ENCODE data around the gene FLAD1. TPM values are rescaled to one million over a fixed set of nuclear protein-coding genes. Genes with fewer than 3 reads are reported as not detected.

Gene FLAD1
- total RNA-seq, 1 experiment from 2014 or later: 88.3 TPM

GRCh38 chr1:155022927-155023236 is 39.7 kb downstream of the FLAD1 start:
- no peak for TF ChIP-seq ZNF138 (CRISPR knock-in tag; conservative IDR thresholded peaks at IDR 0.05)
- TF ChIP-seq ERG (CRISPR knock-in tag; IDR thresholded peaks at IDR 0.05): no peak
- TF ChIP-seq STAT6 (CRISPR knock-in tag; conservative IDR thresholded peaks at IDR 0.05; ENCODE audit: low read depth): no peak
- TF ChIP-seq GRHL2 (CRISPR knock-in tag; IDR thresholded peaks at IDR 0.05; ENCODE audit: insufficient replicate concordance, severe bottlenecking): no peak
- TF ChIP-seq, protein P1, sequence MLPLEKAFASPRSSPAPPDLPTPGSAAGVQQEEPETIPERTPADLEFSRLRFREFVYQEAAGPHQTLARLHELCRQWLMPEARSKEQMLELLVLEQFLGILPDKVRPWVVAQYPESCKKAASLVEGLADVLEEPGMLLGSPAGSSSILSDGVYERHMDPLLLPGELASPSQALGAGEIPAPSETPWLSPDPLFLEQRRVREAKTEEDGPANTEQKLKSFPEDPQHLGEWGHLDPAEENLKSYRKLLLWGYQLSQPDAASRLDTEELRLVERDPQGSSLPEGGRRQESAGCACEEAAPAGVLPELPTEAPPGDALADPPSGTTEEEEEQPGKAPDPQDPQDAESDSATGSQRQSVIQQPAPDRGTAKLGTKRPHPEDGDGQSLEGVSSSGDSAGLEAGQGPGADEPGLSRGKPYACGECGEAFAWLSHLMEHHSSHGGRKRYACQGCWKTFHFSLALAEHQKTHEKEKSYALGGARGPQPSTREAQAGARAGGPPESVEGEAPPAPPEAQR (CRISPR knock-in tag; IDR thresholded peaks at IDR 0.05): no peak
- TF ChIP-seq MAX (CRISPR knock-in tag; IDR thresholded peaks at IDR 0.05): no peak
- TF ChIP-seq, protein P2, sequence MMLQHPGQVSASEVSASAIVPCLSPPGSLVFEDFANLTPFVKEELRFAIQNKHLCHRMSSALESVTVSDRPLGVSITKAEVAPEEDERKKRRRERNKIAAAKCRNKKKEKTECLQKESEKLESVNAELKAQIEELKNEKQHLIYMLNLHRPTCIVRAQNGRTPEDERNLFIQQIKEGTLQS (CRISPR knock-in tag; conservative IDR thresholded peaks at IDR 0.05): no peak
- no peak for TF ChIP-seq MYBL2 (CRISPR knock-in tag; IDR thresholded peaks at IDR 0.05)
- TF ChIP-seq SP1 (CRISPR knock-in tag; conservative IDR thresholded peaks at IDR 0.05): no peak
- TF ChIP-seq FOXJ3 (CRISPR knock-in tag; IDR thresholded peaks at IDR 0.05; ENCODE audit: borderline replicate concordance): no peak
- TF ChIP-seq ATF1 (CRISPR knock-in tag; IDR thresholded peaks at IDR 0.05): no peak
- TF ChIP-seq, protein P3, sequence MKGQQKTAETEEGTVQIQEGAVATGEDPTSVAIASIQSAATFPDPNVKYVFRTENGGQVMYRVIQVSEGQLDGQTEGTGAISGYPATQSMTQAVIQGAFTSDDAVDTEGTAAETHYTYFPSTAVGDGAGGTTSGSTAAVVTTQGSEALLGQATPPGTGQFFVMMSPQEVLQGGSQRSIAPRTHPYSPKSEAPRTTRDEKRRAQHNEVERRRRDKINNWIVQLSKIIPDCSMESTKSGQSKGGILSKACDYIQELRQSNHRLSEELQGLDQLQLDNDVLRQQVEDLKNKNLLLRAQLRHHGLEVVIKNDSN (CRISPR knock-in tag; IDR thresholded peaks at IDR 0.05): no peak
- TF ChIP-seq, protein P4, sequence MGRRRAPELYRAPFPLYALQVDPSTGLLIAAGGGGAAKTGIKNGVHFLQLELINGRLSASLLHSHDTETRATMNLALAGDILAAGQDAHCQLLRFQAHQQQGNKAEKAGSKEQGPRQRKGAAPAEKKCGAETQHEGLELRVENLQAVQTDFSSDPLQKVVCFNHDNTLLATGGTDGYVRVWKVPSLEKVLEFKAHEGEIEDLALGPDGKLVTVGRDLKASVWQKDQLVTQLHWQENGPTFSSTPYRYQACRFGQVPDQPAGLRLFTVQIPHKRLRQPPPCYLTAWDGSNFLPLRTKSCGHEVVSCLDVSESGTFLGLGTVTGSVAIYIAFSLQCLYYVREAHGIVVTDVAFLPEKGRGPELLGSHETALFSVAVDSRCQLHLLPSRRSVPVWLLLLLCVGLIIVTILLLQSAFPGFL (CRISPR knock-in tag; IDR thresholded peaks at IDR 0.05; ENCODE audit: borderline replicate concordance): no peak
- no peak for TF ChIP-seq GTF2I (CRISPR knock-in tag; conservative IDR thresholded peaks at IDR 0.05)
- TF ChIP-seq IRF2 (CRISPR knock-in tag; IDR thresholded peaks at IDR 0.05; ENCODE audit: borderline replicate concordance, low read depth): no peak
- H3K27me3 Mint-ChIP-seq (ENCODE audit: low read depth): peaks cover 4% of the 10 kb centered on the region; the same call in 1 of the 2 replicates
- no peak for DNase-seq (ENCODE audit: low spot score)
- no peak overlapping the region for H3K27ac Mint-ChIP-seq
- ATAC-seq: no peak
- no peak overlapping the region for H3K4me3 Mint-ChIP-seq
- ChIA-PET CTCF (interaction anchor here (0.9 to 2.2 kb wide), 8 partner anchors 9 to 79 kb away, joined by 3 to 10 read pairs (median 4); partner anchors contain the start of genes ADAM15, LENEP and SHC1), POLR2A (interaction anchor here (0.6 to 0.7 kb wide), 2 partner anchors 22 to 29 kb away, joined by 3 read pairs; no protein-coding TSS in a partner anchor)
- H3K4me1 Mint-ChIP-seq: peaks cover 21% of the 10 kb centered on the region
- no peaks in the 10 kb centered on the region for H3K9me3 Mint-ChIP-seq
- no peaks in the 10 kb centered on the region for H3K36me3 Mint-ChIP-seq

DNA sequence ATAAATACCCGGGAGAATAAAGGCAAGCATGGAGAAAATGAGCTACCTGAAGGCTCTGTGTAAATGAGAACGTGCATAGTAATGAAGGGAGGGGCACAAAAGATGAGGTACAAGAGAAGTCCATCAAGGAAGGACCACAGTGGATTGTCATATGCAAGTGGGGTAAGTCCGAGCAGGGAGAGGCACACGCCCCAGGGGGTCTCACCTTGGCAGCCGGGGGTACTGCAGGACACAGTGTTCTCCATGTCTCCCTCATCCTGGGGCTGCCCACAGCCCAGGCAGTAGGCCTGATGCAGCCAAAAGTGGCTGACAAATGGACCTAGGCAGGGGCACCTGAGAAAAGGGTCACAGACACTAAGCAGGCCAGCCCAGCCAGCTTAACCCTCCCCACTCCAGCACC is 40.5 kb downstream of the FLAD1 start:
- H3K36me3 Mint-ChIP-seq: no peaks in the 10 kb centered on the region
- no peak for ATAC-seq
- no peak for DNase-seq (ENCODE audit: low spot score)
- H3K4me3 Mint-ChIP-seq: no peak overlapping the region
- no peak overlapping the region for H3K27ac Mint-ChIP-seq
- TF ChIP-seq STAT6 (CRISPR knock-in tag; conservative IDR thresholded peaks at IDR 0.05; ENCODE audit: low read depth) (no peak), ZNF263 (CRISPR knock-in tag; IDR thresholded peaks at IDR 0.05; ENCODE audit: low read depth) (no peak), ZBTB21 (CRISPR knock-in tag; IDR thresholded peaks at IDR 0.05; ENCODE audit: borderline replicate concordance) (no peak)
- TF ChIP-seq, protein P4 (CRISPR knock-in tag; IDR thresholded peaks at IDR 0.05; ENCODE audit: borderline replicate concordance): no peak
- TF ChIP-seq, protein P2 (CRISPR knock-in tag; conservative IDR thresholded peaks at IDR 0.05): no peak
- POLR2A ChIA-PET: interaction anchor here (0.6 kb wide), 1 partner anchor 30 kb away, joined by 3 read pairs; no protein-coding TSS in a partner anchor
- CTCF ChIA-PET: interaction anchor here (0.9 to 1.7 kb wide), 6 partner anchors 9 to 80 kb away, joined by 3 to 8 read pairs (median 4); partner anchors contain the start of genes ADAM15 and LENEP
- peaks cover 18% of the 10 kb centered on the region for H3K4me1 Mint-ChIP-seq
- peaks cover 4% of the 10 kb centered on the region; the same call in 1 of the 2 replicates for H3K27me3 Mint-ChIP-seq (ENCODE audit: low read depth)
- no peaks in the 10 kb centered on the region for H3K9me3 Mint-ChIP-seq
